Naive thymus-derived CD4-positive, alpha-beta T cell (primary cell): ENCODE results near the gene SLC4A8. TPM values are rescaled to one million over a fixed set of nuclear protein-coding genes. Genes with fewer than 3 reads are reported as not detected.

Source experiments
- ATAC-seq: fragments of 150-1000 bp; cut with Tn5 transposase; 2 replicates; pipeline ENCODE4 v1.10.0; 2021; ENCODE audit warnings: mild to moderate bottlenecking, moderate library complexity
- CTCF ChIA-PET: fragments of 350-600 bp; sonication (Branson Sonifier 250); formaldehyde crosslinking; loops from one replicate; lab custom pipeline; 2021; ENCODE audit warnings: antibody characterized with exemption; lab: Charles Lee
- POLR2A ChIA-PET: fragments of 350-600 bp; sonication (Branson Sonifier 250); formaldehyde crosslinking; loops from one replicate; lab custom pipeline; 2021; ENCODE audit warnings: antibody characterized with exemption, inconsistent platforms; lab: Charles Lee
- DNase-seq, 9 donors: peaks; one replicate each; pipeline versions ENCODE4 v3.0.0 to v3.0.0-alpha.2; 2020 to 2022; ENCODE audit warnings: mixed read lengths in 1 of 9
- H3K27ac ChIP-seq: one replicate; pipeline ENCODE4 v1.7.0; 2013; ENCODE audit warnings: mild to moderate bottlenecking, low read depth, low read length, moderate library complexity
- H3K27me3 ChIP-seq, 2 donors: one replicate each; pipeline ENCODE4 v1.7.0; 2013; ENCODE audit warnings: low read length in 2 of 2, mild to moderate bottlenecking in 2 of 2, moderate library complexity in 2 of 2; ENCODE audit not compliant: control insufficient read depth in 2 of 2, insufficient read depth in 2 of 2
- H3K36me3 ChIP-seq, 3 experiments: 1 replicate in 2 of 3; 2 replicates in 1 of 3; pipeline ENCODE4 v1.7.0; 2013; ENCODE audit warnings: low read length in 3 of 3, mild to moderate bottlenecking in 3 of 3, moderate library complexity in 1 of 3; ENCODE audit not compliant: insufficient read depth in 3 of 3, control insufficient read depth in 2 of 3
- H3K4me1 ChIP-seq, 2 donors: one replicate each; pipeline ENCODE4 v1.7.0; 2013; ENCODE audit warnings: low read length in 2 of 2, mild to moderate bottlenecking in 2 of 2, moderate library complexity in 1 of 2; ENCODE audit not compliant: control insufficient read depth in 2 of 2, insufficient read depth in 2 of 2
- H3K4me3 ChIP-seq: 2 replicates; pipeline ENCODE4 v1.7.0; 2013; ENCODE audit warnings: mild to moderate bottlenecking, low read length
- H3K9me3 ChIP-seq, 3 experiments: 1 replicate in 2 of 3; 2 replicates in 1 of 3; pipeline ENCODE4 v1.7.0; 2013; ENCODE audit warnings: low read length in 3 of 3; ENCODE audit not compliant: control insufficient read depth in 2 of 3
- H3K27ac Mint-ChIP-seq, 9 donors: one replicate each; pipeline ENCODE4 v1.8.0; 2020 to 2022; ENCODE audit warnings: mixed read lengths in 9 of 9, mild to moderate bottlenecking in 8 of 9, moderate library complexity in 5 of 9, inconsistent platforms in 2 of 9
- H3K27me3 Mint-ChIP-seq, 5 donors: one replicate each; pipeline ENCODE4 v1.8.0; 2021 to 2022; ENCODE audit warnings: mixed read lengths in 5 of 5, mild to moderate bottlenecking in 1 of 5
- H3K36me3 Mint-ChIP-seq, 5 donors: one replicate each; pipeline ENCODE4 v1.8.0; 2020 to 2022; ENCODE audit warnings: mixed read lengths in 5 of 5, mild to moderate bottlenecking in 3 of 5, inconsistent platforms in 1 of 5
- H3K4me1 Mint-ChIP-seq, 7 donors: one replicate each; pipeline ENCODE4 v1.8.0; 2020 to 2022; ENCODE audit warnings: mixed read lengths in 7 of 7, mild to moderate bottlenecking in 3 of 7, inconsistent platforms in 1 of 7
- H3K4me3 Mint-ChIP-seq, 10 donors: one replicate each; pipeline ENCODE4 v1.8.0; 2020 to 2022; ENCODE audit warnings: mild to moderate bottlenecking in 10 of 10, mixed read lengths in 10 of 10, moderate library complexity in 6 of 10, inconsistent platforms in 2 of 10
- H3K9me3 Mint-ChIP-seq, 11 donors: one replicate each; pipeline ENCODE4 v1.8.0; 2020 to 2022; ENCODE audit warnings: mixed read lengths in 11 of 11, mild to moderate bottlenecking in 4 of 11, inconsistent platforms in 1 of 11, moderate library complexity in 1 of 11
- intact Hi-C, 2 donors: fragments of 100-400 bp; cut with micrococcal nuclease; formaldehyde crosslinking; loops; one replicate each; pipeline ENCODE4 v1.15.1; 2023
- polyA plus RNA-seq, 2 donors: library from polyadenylated mRNA; unstranded; fragments of 300-500 nt; fragmentation: Illumina TruSeq; gene quantifications; one replicate each; pipeline ENCODE4 v1.2.3, GENCODE V29; 2021
- total RNA-seq, 6 experiments: library from RNA in 5 of 6; stranded (reverse) in 5 of 6; gene quantifications; 1 replicate in 5 of 6; 2 replicates in 1 of 6; pipeline ENCODE4 v1.2.3 and lab custom pipeline; 2021 to 2026

Gene SLC4A8
- total and polyA plus RNA-seq, 7 experiments from 2014 or later: 0.13 to 8.4 (median 1.2) TPM

DNA sequence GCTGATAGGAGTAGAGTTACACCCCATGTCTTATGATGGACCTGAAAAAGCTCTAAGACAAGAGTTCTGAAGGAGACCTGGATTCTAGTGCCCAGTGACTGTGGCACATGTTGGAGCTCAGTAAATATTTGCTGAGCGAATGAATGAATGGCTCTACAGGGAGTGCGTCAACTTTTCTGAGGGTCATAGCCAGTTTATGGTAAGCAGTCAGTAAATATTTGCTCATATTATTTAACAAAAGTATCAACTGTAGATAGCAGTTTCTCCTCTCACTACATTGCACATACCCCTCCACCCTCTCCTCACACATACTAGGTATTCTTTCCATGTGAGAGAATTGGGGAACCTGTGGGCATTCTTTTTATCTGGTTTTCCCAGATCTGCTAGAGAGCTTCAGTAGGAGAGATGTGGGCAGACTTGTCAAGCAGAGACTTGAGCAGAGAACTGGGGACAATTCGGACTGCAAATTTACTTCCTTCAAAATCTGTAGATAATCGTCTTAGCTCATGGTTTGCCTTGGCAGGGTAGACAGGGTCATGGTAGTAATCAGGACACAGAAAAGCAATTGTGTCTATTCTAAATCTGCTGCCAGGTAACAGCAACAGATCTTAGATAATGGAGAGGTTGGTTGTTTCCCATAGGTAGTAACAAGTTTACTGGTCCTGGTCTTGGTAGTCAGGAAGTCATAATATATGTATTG lies 5.7 kb downstream of the SLC4A8 start:
- Histone ChIP-seq H3K4me3 (no peak overlapping the region), H3K4me1 (no peaks in the 10 kb centered on the region), H3K36me3 (no peaks in the 10 kb centered on the region), H3K27me3 (no peaks in the 10 kb centered on the region), H3K9me3 (no peaks in the 10 kb centered on the region), H3K27ac (no peak overlapping the region)
- Mint-ChIP-seq H3K36me3 (no peaks in the 10 kb centered on the region), H3K4me3 (no peak overlapping the region), H3K27ac (no peak overlapping the region), H3K27me3 (peaks cover 0 to 23% (median 0%) of the 10 kb centered on the region in 5 donors), H3K9me3 (peaks cover 0 to 1% (median 0%) of the 10 kb centered on the region in 11 donors), H3K4me1 (peaks cover 0 to 24% (median 2%) of the 10 kb centered on the region in 7 donors)
- intact Hi-C loops: no loop called here
- ChIA-PET POLR2A (no interaction called here), CTCF (interaction anchor here (0.7 kb wide), 1 partner anchor 11 kb away, joined by 3 read pairs; no protein-coding TSS in a partner anchor)
- DNase-seq: no peak
- ATAC-seq: no peak

DNA sequence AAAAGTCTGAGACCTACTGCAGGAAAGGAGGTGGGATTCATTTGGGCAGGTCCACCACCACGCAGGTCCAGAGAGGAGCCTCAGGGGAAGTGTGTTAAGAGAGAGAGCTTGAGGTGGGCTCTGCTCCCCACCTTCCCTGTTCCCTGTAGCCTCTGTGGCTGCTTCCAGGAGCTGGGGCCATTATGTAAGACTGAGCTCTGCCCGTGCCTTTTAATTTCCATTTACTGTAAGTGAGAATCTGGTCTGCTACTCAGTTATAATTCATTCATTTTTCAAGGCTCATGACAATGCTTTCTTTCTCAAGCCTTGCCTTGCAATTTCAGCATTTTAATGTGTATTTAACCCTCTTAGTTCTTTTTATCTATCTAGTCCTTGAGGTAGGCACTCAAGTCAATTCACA lies 8.3 kb downstream of the SLC4A8 start:
- Histone ChIP-seq H3K27ac (no peak overlapping the region), H3K9me3 (no peaks in the 10 kb centered on the region), H3K27me3 (no peaks in the 10 kb centered on the region), H3K4me1 (peaks cover 0 to 5% of the 10 kb centered on the region in 2 donors), H3K36me3 (no peaks in the 10 kb centered on the region), H3K4me3 (no peak overlapping the region)
- Mint-ChIP-seq H3K27me3 (peaks cover 0 to 29% (median 0%) of the 10 kb centered on the region in 5 donors), H3K4me1 (peaks cover 0 to 22% (median 5%) of the 10 kb centered on the region in 7 donors), H3K4me3 (no peak overlapping the region), H3K27ac (no peak overlapping the region), H3K36me3 (peaks cover 0 to 5% (median 0%) of the 10 kb centered on the region in 5 donors), H3K9me3 (peaks cover 0 to 1% (median 0%) of the 10 kb centered on the region in 11 donors)
- no peak for DNase-seq
- intact Hi-C loops: no loop called here
- CTCF ChIA-PET: no interaction called here
- no peak for ATAC-seq
- POLR2A ChIA-PET: no interaction called here

DNA sequence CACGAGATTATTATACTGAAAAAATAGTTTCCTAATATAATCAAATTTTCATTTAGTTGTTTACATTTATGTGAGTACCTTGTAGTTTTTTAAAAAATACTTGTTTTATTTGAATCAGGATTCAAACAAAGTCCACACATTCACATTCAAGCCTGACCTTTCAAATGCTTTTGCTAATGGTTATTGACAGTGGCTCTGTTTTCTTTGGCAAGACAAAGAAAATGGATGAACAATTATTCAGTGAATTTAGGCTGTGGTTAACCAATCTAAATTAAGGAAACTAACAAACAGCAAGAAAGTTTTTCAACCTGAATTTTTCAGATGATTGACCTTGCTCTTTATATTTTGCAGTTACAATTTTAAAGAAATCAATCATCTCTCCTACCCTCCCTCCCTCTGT lies 9.7 kb downstream of the SLC4A8 start:
- intact Hi-C loops: no loop called here
- Histone ChIP-seq H3K36me3 (no peaks in the 10 kb centered on the region), H3K4me3 (no peak overlapping the region), H3K4me1 (peaks cover 0 to 5% of the 10 kb centered on the region in 2 donors), H3K27me3 (no peaks in the 10 kb centered on the region), H3K27ac (no peak overlapping the region), H3K9me3 (no peaks in the 10 kb centered on the region)
- peaks cover 0 to 8% (median 0%) of the 10 kb centered on the region in 5 donors for H3K36me3 Mint-ChIP-seq
- CTCF ChIA-PET: no interaction called here
- peaks cover 0 to 29% (median 0%) of the 10 kb centered on the region in 5 donors for H3K27me3 Mint-ChIP-seq
- H3K4me3 Mint-ChIP-seq: no peak overlapping the region
- ATAC-seq (no peak), DNase-seq (no peak)
- POLR2A ChIA-PET: no interaction called here
- H3K9me3 Mint-ChIP-seq: peaks cover 0 to 1% (median 0%) of the 10 kb centered on the region in 11 donors
- no peak overlapping the region for H3K27ac Mint-ChIP-seq
- peaks cover 1 to 33% (median 10%) of the 10 kb centered on the region in 7 donors for H3K4me1 Mint-ChIP-seq

DNA sequence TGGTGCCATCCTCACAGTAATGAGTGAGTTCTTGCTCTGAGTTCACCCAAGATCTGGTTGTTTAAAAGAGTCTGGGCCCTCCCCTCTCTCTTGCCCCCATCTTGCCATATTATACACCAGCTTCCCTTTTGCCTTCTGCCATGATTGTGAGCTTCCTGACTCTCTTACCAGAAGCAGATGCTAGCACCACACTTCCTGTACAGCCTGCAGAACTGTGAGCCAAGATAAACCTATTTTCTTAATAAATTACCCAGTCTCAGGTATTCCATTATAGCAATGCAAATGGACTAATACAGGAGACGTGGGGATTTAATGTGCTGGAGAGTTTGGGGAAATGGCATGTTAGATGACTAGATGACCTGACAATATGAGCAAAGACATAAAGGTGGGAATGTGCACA lies 12.8 kb downstream of the SLC4A8 start:
- Mint-ChIP-seq H3K27me3 (peaks cover 0 to 21% (median 0%) of the 10 kb centered on the region in 5 donors), H3K9me3 (peaks cover 0 to 1% (median 0%) of the 10 kb centered on the region in 11 donors), H3K4me1 (peaks cover 11 to 55% (median 25%) of the 10 kb centered on the region in 7 donors), H3K36me3 (peaks cover 0 to 15% (median 0%) of the 10 kb centered on the region in 5 donors), H3K4me3 (no peak overlapping the region), H3K27ac (no peak overlapping the region)
- Histone ChIP-seq H3K27me3 (no peaks in the 10 kb centered on the region), H3K9me3 (no peaks in the 10 kb centered on the region), H3K4me1 (peaks cover 0 to 8% of the 10 kb centered on the region in 2 donors), H3K36me3 (no peaks in the 10 kb centered on the region), H3K4me3 (no peak overlapping the region), H3K27ac (no peak overlapping the region)
- ChIA-PET POLR2A (no interaction called here), CTCF (interaction anchor here (0.5 to 0.7 kb wide), 2 partner anchors 394 to 555 kb away, joined by 3 read pairs; no protein-coding TSS in a partner anchor)
- intact Hi-C loops: no loop called here
- no peak for ATAC-seq
- DNase-seq: no peak

DNA sequence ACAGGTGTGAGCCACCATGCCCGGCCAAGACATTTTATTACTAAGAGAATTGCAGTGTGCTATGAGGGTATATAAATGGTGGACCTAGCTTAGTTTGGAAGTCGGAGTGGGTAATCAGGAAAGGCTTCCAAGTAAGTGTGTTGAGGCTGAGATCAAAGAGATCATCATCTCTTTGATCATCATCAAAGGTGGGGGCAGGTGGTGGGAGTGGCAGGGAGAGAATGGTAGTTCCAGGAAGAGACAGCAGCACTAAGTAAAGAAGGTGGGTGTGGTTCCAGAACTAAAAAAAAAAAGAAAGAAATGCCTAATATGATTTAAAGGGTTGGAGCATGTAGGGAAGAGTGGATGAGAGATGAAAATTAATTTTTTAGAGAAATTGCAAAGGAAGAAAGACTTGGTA lies 14.7 kb downstream of the SLC4A8 start:
- Mint-ChIP-seq H3K27me3 (peaks cover 0 to 11% (median 0%) of the 10 kb centered on the region in 5 donors), H3K36me3 (peaks cover 0 to 15% (median 0%) of the 10 kb centered on the region in 5 donors), H3K4me1 (peaks cover 11 to 48% (median 25%) of the 10 kb centered on the region in 7 donors), H3K27ac (peak overlapping the region in 1 of 9 donors; percentile 76), H3K9me3 (no peaks in the 10 kb centered on the region), H3K4me3 (peak overlapping the region in 2 of 10 donors; percentile 41 to 44)
- H3K9me3 ChIP-seq: no peaks in the 10 kb centered on the region
- DNase-seq: no peak
- ChIA-PET POLR2A (no interaction called here), CTCF (interaction anchor here (0.6 kb wide), 1 partner anchor 20 kb away, joined by 3 read pairs; no protein-coding TSS in a partner anchor)
- no peaks in the 10 kb centered on the region for H3K36me3 ChIP-seq
- no peak overlapping the region for H3K4me3 ChIP-seq
- no peak overlapping the region for H3K27ac ChIP-seq
- peaks cover 0 to 8% of the 10 kb centered on the region in 2 donors for H3K4me1 ChIP-seq
- H3K27me3 ChIP-seq: no peaks in the 10 kb centered on the region
- ATAC-seq: no peak
- intact Hi-C loops: no loop called here

DNA sequence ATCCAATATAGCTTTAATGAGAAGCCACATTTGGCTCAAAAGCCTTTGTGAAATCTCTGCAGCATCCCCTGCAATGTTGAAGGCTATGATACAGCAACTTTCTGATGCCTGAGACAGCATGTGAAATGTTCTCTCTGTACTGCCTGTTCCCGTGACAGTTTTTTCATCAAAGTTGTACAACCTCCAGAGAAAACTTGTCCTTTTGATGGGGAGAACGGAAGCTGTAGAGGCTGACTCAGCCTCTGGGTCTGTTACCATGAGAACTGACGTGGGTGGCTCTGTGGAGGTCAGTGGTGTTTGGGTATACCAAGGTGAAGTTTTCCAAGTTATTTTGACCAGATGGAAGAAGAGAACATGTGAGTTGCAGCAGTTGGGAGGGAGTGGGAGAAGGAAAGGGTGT lies 17.0 kb downstream of the SLC4A8 start:
- Histone ChIP-seq H3K4me3 (no peak overlapping the region), H3K4me1 (peaks cover 0 to 8% of the 10 kb centered on the region in 2 donors), H3K27ac (no peak overlapping the region), H3K9me3 (no peaks in the 10 kb centered on the region), H3K27me3 (no peaks in the 10 kb centered on the region), H3K36me3 (no peaks in the 10 kb centered on the region)
- ATAC-seq (no peak), DNase-seq (no peak)
- POLR2A ChIA-PET: no interaction called here
- Mint-ChIP-seq H3K27ac (peak overlapping the region in 2 of 9 donors; percentile 26 to 48), H3K36me3 (peaks cover 0 to 19% (median 0%) of the 10 kb centered on the region in 5 donors), H3K27me3 (peaks cover 0 to 4% (median 0%) of the 10 kb centered on the region in 5 donors), H3K4me3 (peak overlapping the region in 1 of 10 donors; percentile 34), H3K9me3 (no peaks in the 10 kb centered on the region), H3K4me1 (peaks cover 11 to 48% (median 25%) of the 10 kb centered on the region in 7 donors)
- CTCF ChIA-PET: no interaction called here
- intact Hi-C loops: no loop called here
